ENCODE results near the gene CAMK1.
"Not testable (repeated sequence)": the region's sequence is repeated elsewhere in the genome, so short reads cannot be mapped to it uniquely, and the experiment has no call there.

The CAMK1 gene

DNA sequence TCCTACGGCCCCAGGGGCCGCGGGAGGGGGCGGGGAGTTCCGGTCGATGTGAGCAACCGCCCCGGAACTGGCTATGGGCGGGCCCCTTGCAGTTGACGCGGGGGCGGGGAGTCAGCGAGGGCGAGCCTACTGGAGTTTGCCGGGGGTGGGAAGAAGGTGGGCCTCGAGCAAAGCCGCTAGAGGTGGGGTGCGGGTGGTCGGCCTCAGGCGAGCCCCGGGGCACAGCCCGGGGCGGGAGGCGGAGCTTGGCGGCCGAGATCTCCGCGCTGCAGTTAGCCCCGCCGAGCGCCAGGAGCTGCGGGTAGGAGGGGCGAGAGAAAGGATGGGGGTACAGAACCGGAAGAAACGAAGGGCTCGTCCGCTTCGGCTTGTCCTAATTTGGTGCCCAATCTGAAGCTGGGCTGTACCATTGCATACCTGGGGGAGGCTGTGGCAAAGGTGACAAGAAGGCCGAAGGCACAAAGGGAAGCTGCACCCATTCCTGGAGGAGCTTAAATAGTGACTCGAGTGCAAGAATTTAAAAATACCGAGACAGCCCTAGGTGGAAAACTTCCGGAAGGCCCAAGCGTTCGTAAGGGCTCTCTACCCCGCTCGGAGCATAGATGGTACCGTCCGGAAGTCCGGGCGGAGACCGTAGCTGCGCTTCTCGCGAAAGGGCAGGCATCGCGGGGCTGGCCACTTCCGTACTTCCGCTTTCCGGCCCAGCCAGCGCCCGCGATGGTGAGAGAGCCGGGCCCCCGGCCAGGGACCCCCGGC is 22.8 kb upstream of the CAMK1 start, which contains the start of the genes ARPC4 and TADA3:
ARPC4 (plus strand) TSS at position 678 of the 756 bp plus-strand sequence; CDS start at position 718, 40 bp downstream.
TADA3 (minus strand) TSS at position 69 of the 756 bp plus-strand sequence. CDS start 1,007 bp downstream, outside the sequence.
- no peak for FAIRE-seq

DNA sequence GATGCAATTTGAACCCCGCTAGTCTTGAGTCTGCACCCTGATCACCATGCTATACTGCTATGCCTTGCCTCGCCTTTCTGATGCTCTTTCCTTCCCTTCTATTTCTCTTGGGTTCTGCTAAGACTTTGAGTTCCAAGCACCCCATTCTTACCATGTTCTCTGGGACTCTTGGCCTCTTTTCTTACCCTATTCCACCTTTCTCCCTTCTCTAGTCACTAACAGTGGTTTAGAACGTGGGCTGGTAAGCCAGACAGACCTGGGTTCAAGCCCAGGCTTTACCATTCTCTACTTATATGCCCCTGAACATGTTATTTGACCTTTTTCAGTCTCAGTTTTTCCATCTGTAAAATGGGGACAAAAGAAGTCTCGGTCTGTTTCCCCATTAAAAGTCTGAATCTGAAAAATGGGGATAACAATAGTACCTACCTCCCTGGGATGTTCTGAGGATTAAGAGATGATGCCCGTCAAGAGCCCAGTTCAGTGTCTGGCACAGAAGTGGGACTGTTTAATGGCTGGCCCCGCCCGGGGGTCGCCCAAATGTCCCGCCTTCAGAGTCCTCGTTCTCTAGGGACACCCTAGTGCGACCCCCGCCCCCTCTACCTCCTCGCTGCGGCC is 22.1 kb upstream of the CAMK1 start:
- no peak for FAIRE-seq

DNA sequence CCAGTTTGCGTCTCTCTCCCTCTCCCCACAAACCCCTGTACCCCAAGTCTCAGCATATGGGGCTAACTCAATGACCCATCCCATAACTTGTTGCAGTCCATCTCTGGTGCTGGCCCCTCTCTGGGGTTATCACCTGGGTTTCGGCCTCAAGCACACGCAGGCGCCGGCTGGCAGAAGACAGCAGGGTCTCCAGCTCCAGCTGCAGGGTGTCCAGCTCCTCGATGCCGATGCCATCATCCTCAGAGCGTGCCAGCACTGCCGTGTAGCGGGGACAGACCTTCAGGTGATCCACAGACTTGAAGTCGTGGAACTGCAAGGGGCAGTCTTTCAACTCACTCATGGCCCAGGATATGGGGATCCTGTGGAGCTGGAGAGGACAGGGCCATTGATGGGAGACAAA is 21.4 kb upstream of the CAMK1 start:
- FAIRE-seq, result no peak

DNA sequence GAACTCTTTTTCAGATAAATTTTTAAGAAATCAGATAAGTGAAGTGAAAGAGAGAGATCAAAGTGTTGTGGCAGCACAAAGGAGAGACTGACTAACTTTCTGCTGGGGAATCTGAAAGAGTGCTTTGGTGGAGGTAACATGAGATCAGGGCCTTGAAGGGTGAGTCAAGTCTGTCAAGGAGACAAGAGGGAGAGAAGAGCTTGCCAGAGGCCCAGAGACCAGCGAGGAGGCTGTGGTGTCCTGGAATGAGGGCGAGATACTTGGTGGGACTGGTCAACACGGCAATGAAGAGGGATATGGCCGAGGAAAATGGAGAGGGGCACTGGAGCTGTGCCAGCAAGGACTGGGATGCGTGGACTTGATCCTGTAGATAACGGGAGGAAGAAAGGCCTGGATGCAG is 18.0 kb upstream of the CAMK1 start:
- no peak for FAIRE-seq

- FAIRE-seq, result no peak
Observed at GRCh38 chr3:9786825-9787669, 17.3 kb upstream of the CAMK1 start.

DNA sequence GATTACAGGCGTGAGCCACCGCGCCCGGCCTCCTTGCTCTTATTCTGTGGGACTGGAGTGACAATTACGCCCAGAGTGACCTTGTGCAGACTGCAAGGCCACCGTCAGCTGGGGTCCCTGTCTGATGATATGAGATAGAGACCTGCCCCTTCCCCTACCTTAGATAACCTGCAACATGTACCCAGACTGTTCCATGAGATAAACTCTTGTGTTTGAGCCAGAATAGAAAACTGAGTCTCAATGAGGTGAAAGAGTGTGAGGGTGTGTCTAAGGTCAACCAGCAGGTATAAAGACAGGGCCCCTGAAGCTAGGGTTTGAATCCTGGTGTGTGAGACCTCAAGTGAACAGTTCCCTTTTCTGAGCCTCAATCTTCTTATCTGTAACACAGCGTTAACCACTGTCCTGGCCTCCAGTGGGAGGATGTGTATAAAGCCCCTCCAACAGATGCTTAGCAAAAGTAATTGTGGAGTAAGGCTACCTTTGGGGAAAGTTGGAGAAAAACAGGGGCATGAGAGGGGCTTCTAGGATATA is 16.5 kb upstream of the CAMK1 start:
- FAIRE-seq, result no peak

- no peak for FAIRE-seq
Observed at GRCh38 chr3:9785602-9786001, 15.9 kb upstream of the CAMK1 start.

DNA sequence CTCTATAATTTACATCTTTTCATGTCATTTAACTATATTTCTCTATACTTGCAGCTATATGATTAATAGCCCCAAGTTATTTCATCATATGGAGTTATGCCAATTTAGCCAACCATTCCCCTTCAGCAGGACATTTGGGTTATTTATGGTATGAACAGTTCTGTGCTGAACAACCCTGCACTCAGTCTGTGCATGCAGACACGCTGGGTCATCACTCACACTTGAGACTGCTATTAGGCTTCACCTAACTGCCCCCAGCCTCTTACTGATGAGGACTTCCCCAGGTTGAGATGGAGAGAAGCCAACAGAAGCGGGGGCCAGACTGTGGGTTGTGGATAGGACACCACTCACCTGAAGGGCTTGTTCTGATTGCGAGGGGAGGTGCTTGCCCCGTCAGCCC is 15.2 kb upstream of the CAMK1 start:
- no peak for FAIRE-seq

GRCh38 chr3:9783954-9784353 is 14.2 kb upstream of the CAMK1 start:
- FAIRE-seq, result no peak

DNA sequence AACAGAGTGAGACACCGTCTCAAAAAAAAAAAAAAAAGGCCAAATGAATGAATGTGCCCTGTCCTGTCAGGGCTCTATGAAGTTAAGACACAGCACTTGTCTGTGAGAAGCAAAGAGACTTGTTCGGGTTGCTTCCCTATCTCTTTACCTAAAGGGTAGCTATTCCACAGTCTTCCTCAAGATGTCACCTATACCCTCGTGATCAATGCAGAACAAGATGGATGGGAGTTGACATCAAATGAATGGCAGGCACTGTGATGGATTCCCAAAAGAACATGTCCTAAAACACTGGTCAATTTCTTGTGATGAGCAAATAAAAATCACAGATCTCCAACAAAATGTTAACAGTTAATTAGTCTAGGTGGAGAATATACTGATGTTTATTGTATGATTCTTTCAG is 13.0 kb upstream of the CAMK1 start:
- FAIRE-seq, result no peak

GRCh38 chr3:9781978-9782603 is 12.3 kb upstream of the CAMK1 start:
- FAIRE-seq, result no peak

- no peak for FAIRE-seq
Observed at GRCh38 chr3:9781551-9781950, 11.8 kb upstream of the CAMK1 start.

DNA sequence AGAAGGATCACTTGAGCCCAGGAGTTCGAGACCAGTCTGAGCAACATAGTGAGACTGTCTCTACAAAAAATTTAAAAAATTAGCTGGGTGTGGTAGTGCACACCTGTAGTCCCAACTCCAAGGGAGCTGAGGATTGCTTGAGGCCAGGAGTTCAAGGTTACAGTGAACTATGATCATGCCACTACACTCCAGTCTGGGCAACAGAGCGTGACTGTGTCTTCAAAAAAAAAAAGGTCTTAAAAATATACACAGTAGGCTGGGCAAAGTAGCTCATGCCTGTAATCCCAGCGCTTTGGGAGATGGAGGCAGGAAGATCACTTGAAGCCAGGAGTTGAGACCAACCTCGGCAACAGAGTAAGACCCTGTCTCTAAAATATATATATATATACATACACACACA is 11.2 kb upstream of the CAMK1 start:
- FAIRE-seq, result no peak

DNA sequence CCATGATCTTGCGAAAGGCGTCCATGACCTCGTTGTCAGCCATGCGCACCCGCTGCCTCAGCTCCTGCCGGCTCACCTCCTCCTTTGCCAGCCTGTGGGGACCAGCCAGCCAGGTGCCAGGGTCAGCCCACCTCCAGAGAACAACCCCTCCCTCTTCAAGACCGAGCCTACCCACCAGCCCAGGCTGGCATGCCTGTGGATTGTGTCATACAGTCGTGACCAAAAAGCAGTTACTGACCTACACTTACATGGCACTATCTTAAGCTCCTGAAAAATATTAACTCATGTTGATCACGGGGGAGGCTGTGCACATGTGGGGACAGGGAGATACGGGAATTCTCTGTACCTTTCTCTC is 10.7 kb upstream of the CAMK1 start:
- FAIRE-seq, result no peak

DNA sequence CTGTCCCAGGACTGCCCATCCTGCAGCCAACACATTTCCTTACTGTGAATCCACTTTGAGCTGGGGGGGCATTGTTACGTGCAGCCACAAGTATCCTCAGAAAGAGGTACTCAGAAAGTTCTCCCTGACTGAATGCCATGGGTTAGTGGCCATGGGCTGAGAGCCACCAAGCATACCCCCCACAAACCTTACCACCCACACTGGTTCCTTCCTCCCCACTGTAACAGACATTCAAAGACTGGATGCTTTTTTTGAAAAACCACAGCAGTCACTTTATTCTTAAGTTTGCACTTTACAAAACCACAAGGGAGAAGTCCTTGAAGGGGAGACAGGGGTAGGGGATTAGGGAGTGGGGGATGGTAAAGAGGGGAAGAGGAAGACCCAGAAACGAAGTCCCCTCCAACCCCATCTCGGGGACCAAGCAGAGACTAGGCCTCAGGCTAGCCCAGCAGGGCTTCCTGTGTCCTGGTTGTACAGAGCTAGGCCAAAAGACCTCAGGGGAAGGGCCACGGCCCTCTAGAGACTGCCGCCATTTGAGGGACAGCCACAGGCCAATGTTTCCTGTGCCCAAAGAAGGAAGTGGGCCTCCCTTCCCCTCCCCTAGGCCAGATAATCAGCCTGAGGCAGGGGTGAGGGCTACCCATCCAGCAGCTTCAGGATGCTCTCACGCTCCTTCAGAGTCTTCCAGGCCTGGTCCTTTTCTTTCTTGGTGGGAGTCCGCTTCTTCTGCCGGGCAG is 10.1 kb upstream of the CAMK1 start:
- FAIRE-seq, result no peak

DNA sequence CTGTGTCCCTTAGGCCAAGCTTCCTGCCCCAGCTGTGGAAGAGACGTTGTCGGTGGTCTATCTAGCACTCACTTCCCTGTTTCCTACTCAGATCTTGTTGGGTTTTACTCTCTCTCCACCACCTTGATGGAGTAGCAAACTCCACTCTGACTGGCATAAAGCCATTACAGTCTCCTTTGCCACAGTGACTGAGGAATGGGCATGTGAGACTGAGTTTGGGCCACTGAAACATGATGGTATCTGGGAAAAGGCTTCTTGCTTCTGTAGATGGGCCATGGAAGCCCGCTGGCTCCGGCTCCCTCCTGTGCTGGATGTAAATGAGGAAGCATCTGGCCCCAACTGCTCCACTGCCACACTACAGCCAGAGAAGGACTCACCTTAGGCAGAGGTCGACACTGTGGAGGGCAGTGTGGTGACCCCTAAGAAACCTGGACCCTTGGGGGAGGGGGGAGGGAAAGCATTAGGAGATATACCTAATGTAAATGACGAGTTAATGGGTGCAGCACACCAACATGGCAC is 9.4 kb upstream of the CAMK1 start:
- FAIRE-seq, result no peak

DNA sequence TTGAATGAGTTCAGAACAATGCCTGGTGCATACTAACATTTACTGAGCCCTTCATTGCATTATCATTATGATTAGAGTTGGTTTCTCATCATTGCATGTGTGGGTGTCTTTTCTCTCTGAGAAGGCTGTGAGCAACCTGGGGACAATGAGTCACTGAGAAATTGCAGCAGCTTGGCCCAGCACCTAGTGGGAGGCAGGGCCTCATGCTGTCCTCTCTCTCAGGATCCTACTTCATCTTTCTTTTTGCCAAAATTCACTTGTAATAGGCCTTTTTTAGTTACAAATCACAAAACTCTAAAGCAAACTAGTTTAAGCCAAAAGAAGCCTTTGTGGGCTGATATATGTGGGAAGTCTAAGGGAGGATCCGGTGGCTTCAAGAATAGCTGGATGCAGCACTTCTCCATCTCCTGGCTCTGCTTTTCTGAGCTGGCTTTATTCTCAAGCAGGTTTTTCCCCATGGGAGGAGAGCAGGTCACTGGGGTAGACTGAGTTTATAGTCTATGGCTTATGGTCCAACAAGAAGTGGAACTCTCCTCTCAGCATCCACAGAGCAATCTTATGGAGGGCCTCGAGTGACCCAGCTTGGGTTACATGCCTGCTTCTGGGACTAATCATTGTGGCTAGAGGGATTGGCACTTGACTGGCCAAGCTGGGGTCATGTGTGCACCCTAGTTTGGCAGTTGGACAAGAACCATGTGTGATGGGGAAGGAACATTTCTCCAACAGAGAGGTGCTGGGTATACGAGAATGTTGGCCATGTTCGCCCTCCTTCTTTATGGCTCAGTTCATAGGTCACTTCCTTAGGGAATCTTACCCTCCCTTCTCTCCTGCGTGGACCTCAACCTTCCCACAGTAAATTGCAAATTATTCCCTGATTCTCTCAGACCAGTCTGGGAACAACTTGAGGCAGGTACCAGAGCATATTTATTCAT is 8.7 kb upstream of the CAMK1 start:
- FAIRE-seq, result no peak

DNA sequence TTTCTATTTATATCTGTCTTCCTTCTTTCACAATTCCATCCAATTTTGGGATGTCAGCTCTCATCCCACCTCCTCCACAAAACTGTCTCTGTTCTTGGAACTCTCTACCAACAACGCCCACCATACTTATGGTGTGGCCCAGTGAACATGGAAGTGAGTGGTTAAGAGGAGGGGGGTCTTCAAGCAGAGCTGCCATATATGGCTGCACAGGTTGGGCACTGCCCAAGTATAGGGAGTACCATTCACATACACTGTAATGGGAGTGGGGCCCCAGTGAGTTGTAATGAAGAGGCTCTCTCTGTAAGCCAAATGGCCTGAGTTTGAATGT is 7.9 kb upstream of the CAMK1 start:
- no peak for FAIRE-seq

DNA sequence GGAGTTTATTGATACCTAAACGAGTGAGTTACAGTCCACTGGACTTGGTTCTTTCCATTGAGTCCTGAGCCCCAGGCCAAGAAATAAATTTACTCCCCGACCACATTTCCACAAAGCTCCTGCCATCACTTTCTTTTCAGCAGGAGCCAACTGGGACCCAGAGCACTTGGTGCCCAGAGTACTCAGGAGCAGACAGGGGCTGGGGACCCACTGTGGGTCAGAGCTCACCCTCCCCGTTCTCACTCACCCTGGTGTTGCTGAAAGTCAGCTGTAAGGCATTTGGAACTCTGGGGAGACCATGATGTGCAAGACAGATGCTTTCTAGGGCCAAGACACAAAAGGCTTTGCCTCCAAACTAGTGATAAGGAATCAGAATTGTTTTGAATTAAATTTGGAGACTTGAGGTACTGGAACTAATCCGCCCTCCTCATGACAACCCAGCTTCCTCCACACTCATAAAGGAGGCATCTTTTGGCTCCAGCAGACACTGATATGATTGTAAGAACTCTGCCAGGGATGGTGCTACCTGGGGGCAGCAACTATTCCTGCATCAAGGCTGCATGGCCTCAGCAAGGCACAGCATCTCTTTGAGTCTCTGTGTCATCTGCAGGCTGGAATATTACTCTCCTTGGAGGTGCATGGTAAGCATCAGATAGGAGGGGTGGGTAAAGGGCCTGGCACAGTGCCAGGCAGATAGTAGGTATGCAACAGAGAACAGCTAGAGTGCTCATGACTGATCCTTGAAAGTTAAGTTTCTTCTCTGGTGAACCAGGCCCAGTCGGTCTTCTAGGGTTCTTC is 7.3 kb upstream of the CAMK1 start:
- no peak for FAIRE-seq

GRCh38 chr3:9771007-9771406 is 1.3 kb upstream of the CAMK1 start:
- FAIRE-seq, result not testable (repeated sequence)
